Measurements from ENCODE around the gene SCO2.

SCO2 gene

DNA sequence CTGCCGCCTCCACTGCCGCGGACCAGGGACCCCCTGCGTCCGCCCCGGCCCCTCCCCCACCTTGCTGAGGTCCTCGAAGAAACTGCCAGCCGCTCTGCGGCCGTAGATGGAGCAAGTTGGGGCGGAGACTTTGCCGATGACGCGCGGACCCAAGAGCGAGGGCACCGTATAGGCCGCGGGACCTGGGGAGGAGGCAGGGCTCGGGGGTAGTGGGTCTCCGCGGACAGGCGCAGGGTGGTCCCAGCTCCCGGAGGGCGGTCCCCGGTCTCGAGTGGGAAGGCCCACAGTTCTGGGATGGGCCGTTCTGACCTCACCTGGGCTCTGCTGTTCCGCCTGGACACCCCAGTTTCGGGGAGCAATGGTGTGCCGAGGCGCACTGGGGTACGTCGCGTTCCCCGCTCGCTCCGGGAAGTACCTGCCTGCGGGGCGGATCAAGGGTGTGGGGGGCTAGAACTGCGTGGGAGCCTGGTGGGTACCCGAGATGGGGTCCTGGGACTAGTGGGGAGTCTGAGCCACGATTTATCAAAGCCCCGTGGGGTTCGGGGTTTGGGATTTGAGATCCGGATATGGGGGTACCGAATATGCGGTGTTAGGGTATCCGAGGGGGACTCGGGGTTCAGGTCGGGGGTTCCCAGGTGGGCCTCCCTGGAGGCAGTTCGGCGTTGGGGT, 5.6 kb upstream of the SCO2 start:
- no peaks in the 10 kb centered on the region for H3K36me3 ChIP-seq (ENCODE audit: insufficient read depth, insufficient read length, low read length)
- TF ChIP-seq ZNF274 (IDR thresholded peaks at IDR 0.05; ENCODE audit: low read depth, low read length) (no peak), YY1 (IDR thresholded peaks at IDR 0.05; ENCODE audit: insufficient read depth, insufficient read length) (no peak), SUZ12 (IDR thresholded peaks at IDR 0.05; ENCODE audit: extremely low read depth, insufficient read depth, insufficient read length) (no peak)
- peak overlapping the region; percentile 49 for H3K4me3 ChIP-seq (ENCODE audit: insufficient read length, low read depth)
- no peak for DNase-seq (ENCODE audit: low read depth, low spot score)
- no peaks in the 10 kb centered on the region for H3K9me3 ChIP-seq (ENCODE audit: insufficient read depth, low read length)
- H3K9ac ChIP-seq (ENCODE audit: insufficient read length, low read depth) = peak overlapping the region; percentile 86
- H3K27me3 ChIP-seq (ENCODE audit: insufficient read depth, insufficient read length) = no peaks in the 10 kb centered on the region
- peaks cover 4% of the 10 kb centered on the region for H3K4me1 ChIP-seq (ENCODE audit: insufficient read depth, insufficient read length)

DNA sequence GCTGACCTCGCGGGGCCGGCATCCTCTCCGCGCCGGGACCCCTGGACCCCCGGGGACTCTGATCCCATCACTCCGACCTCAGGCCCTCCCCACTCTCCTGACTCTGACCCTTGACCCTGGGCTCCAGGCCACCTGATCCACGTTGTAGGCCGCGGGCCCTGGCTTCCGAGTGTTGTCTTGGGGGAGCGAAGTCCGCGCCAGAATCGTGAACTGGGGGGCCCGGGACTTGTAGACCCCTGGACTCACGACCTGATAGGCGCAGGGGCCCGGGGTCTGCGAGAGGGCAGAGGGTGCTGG, 5.1 kb upstream of the SCO2 start:
- Histone ChIP-seq H3K36me3 (ENCODE audit: insufficient read depth, insufficient read length, low read length) (no peaks in the 10 kb centered on the region), H3K9ac (ENCODE audit: insufficient read length, low read depth) (peak overlapping the region; percentile 86), H3K27me3 (ENCODE audit: insufficient read depth, insufficient read length) (no peaks in the 10 kb centered on the region), H3K9me3 (ENCODE audit: insufficient read depth, low read length) (no peaks in the 10 kb centered on the region), H3K4me3 (ENCODE audit: insufficient read length, low read depth) (peak overlapping the region; percentile 49), H3K4me1 (ENCODE audit: insufficient read depth, insufficient read length) (peaks cover 4% of the 10 kb centered on the region)
- TF ChIP-seq YY1 (IDR thresholded peaks at IDR 0.05; ENCODE audit: insufficient read depth, insufficient read length) (no peak), ZNF274 (IDR thresholded peaks at IDR 0.05; ENCODE audit: low read depth, low read length) (no peak), SUZ12 (IDR thresholded peaks at IDR 0.05; ENCODE audit: extremely low read depth, insufficient read depth, insufficient read length) (no peak)
- DNase-seq (ENCODE audit: low read depth, low spot score) = no peak

DNA sequence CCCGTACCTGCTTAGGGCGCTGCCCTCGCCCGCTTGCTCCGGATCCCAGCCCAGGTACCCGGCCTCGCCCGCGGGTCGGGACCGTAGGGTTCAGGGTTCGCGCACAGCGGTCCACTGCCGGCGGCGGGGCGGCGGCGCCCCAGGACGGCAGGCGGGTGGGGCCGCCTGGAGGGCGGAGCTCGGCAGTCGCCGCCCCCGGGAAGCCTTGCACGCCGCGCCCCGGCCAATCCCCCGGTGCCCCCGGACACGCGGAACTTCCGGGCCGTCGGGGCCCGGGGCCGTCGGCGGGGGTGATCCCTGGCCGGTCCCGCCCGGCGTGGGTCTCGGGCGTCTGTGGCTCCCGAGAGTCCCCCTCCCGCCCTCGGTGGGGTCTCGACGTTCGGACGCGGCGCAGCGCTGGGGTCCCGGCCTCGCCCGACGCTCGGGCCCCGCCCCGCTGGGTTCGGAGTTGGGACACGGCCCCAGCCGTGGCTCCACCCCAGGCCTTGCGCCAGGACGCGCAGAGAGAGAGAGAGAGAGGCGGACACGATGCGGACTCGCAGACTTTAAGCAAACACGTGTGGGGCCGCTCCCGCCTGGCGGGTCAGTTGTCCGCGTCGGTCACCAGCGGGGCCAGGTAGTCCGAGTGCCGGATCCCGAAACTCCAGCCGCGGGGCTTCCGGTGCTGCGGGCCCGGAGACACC, 4.6 kb upstream of the SCO2 start, which contains the start of gene TYMP:
Gene TYMP, minus strand, starts transcription at position 116 of the 683 bp plus-strand sequence. CDS start 303 bp downstream, outside the sequence.
- H3K4me1 ChIP-seq (ENCODE audit: insufficient read depth, insufficient read length) = peaks cover 4% of the 10 kb centered on the region

DNA sequence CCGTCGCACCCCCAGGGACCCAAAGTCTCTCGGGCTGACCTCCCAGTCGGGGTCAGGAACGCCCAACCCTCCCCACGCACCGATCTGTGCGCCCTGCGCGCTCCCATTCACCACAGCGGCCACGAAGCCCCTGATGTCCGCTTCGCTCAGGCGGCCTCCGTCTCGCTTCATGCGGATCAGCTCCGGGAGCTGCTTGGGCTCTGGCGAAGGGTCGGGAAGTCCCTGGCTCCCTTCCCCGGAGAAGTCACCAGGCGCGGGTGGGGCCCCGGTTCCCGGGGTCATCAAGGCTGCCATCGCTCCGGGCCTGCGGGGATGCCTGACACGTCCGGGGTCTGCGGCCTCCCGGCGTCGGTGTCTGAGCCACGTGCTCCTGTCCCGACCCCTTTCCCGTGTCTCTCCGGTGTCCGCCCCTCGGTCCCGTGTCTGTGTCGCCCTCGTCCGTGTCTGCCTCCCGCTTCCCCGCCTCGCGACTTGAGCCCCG, 4.1 kb upstream of the SCO2 start:
- TF ChIP-seq ZNF274 (IDR thresholded peaks at IDR 0.05; ENCODE audit: low read depth, low read length) (no peak), SUZ12 (IDR thresholded peaks at IDR 0.05; ENCODE audit: extremely low read depth, insufficient read depth, insufficient read length) (no peak), YY1 (IDR thresholded peaks at IDR 0.05; ENCODE audit: insufficient read depth, insufficient read length) (no peak)
- Histone ChIP-seq H3K9ac (ENCODE audit: insufficient read length, low read depth) (no peak overlapping the region), H3K4me1 (ENCODE audit: insufficient read depth, insufficient read length) (peaks cover 6% of the 10 kb centered on the region), H3K36me3 (ENCODE audit: insufficient read depth, insufficient read length, low read length) (peaks cover 2% of the 10 kb centered on the region), H3K9me3 (ENCODE audit: insufficient read depth, low read length) (no peaks in the 10 kb centered on the region), H3K27me3 (ENCODE audit: insufficient read depth, insufficient read length) (no peaks in the 10 kb centered on the region), H3K4me3 (ENCODE audit: insufficient read length, low read depth) (peak overlapping the region; percentile 4)
- DNase-seq (ENCODE audit: low read depth, low spot score) = no peak

More for the DNA sequence above, 4.6 kb upstream of the SCO2 start, which contains the start of gene TYMP:
- no peaks in the 10 kb centered on the region for H3K9me3 ChIP-seq (ENCODE audit: insufficient read depth, low read length)
- no peak for TF ChIP-seq ZNF274 (IDR thresholded peaks at IDR 0.05; ENCODE audit: low read depth, low read length)
- no peak for TF ChIP-seq SUZ12 (IDR thresholded peaks at IDR 0.05; ENCODE audit: extremely low read depth, insufficient read depth, insufficient read length)
- no peaks in the 10 kb centered on the region for H3K27me3 ChIP-seq (ENCODE audit: insufficient read depth, insufficient read length)
- peak within 1 kb of the TSS; percentile 86 for H3K9ac ChIP-seq (ENCODE audit: insufficient read length, low read depth)
- no peak for DNase-seq (ENCODE audit: low read depth, low spot score)
- no peaks in the 10 kb centered on the region for H3K36me3 ChIP-seq (ENCODE audit: insufficient read depth, insufficient read length, low read length)
- H3K4me3 ChIP-seq (ENCODE audit: insufficient read length, low read depth) = peak within 1 kb of the TSS; percentile 49

DNA sequence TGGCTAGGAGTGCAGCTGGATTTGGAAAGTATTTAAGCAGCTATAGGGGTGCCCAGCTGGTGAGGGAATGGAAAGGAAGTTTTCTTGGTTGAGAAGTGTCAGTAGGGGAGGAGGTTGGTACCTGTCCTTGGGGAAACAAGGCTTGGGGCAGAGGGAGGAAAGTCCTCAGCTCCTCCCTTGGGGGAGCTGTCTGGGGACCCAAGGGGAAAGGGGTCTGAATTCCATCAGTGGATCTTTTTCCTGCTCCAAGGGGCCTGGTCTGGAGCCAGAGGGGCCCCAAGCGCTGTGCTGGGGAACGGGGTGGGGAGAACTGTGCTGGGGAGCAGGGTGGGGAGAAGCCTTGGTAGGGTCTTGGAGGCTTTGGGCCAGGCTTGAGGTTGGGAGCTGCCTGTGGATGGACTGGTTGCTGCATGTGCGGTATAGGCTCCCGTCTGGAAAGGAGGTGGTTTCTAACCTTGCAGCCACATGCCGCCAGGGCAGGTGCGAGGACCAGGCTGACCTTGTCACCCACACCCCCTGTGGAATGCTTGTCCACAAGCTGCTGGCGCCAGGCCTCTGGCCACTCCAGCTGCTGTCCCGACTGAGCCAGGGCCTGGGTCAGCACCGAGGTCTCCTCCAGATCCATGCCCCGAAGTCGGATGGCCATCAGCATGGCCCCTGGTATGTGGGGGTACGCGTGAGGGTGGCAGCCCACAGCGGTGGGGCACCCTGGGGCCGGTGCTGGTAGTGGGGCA, 3.5 kb upstream of the SCO2 start:
- H3K9me3 ChIP-seq (ENCODE audit: insufficient read depth, low read length) = no peaks in the 10 kb centered on the region
- H3K4me1 ChIP-seq (ENCODE audit: insufficient read depth, insufficient read length) = peaks cover 9% of the 10 kb centered on the region
- no peak for DNase-seq (ENCODE audit: low read depth, low spot score)
- no peak for TF ChIP-seq SUZ12 (IDR thresholded peaks at IDR 0.05; ENCODE audit: extremely low read depth, insufficient read depth, insufficient read length)
- no peak for TF ChIP-seq ZNF274 (IDR thresholded peaks at IDR 0.05; ENCODE audit: low read depth, low read length)
- TF ChIP-seq YY1 (IDR thresholded peaks at IDR 0.05; ENCODE audit: insufficient read depth, insufficient read length) = no peak
- H3K36me3 ChIP-seq (ENCODE audit: insufficient read depth, insufficient read length, low read length) = peaks cover 8% of the 10 kb centered on the region
- no peaks in the 10 kb centered on the region for H3K27me3 ChIP-seq (ENCODE audit: insufficient read depth, insufficient read length)
- H3K9ac ChIP-seq (ENCODE audit: insufficient read length, low read depth) = no peak overlapping the region
- no peak overlapping the region for H3K4me3 ChIP-seq (ENCODE audit: insufficient read length, low read depth)

DNA sequence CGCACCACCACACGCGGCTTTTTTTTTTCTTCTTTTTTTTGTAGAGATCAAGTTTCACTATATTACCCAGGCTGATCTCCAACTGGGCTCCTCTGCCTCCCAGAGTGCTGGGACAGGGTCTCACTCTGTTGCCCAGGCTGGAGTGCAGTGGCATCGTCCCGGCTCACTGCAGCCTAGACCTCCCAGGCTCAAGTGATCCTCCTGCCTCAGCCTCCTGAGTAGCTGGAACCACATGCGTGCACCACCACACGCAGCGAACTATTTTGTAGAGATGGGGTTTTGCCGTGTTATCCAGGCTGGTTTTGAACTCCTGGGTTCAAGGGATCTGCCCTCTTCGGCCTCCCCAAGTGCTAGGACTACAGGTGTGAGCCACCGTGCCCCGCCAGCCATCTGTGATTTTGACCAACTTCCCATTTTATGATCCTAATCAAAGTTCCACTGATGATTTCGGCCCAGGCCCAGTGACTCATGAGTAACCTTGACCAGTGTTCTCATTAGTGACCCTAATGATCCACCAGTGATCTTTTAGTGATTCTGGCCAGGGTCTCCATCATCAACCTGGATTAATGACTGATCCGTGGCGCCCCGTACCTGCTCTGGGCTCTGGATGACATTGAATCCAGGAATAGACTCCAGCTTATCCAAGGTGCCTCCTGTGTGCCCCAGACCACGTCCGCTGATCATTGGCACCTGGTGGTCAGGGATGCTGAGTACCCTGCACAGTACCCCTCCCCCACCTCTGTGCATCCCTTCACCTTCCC, 2.7 kb upstream of the SCO2 start:
- peaks cover 16% of the 10 kb centered on the region for H3K36me3 ChIP-seq (ENCODE audit: insufficient read depth, insufficient read length, low read length)
- TF ChIP-seq YY1 (IDR thresholded peaks at IDR 0.05; ENCODE audit: insufficient read depth, insufficient read length) (no peak), SUZ12 (IDR thresholded peaks at IDR 0.05; ENCODE audit: extremely low read depth, insufficient read depth, insufficient read length) (no peak), ZNF274 (IDR thresholded peaks at IDR 0.05; ENCODE audit: low read depth, low read length) (no peak)
- no peaks in the 10 kb centered on the region for H3K9me3 ChIP-seq (ENCODE audit: insufficient read depth, low read length)
- no peaks in the 10 kb centered on the region for H3K27me3 ChIP-seq (ENCODE audit: insufficient read depth, insufficient read length)
- no peak overlapping the region for H3K9ac ChIP-seq (ENCODE audit: insufficient read length, low read depth)
- no peak overlapping the region for H3K4me3 ChIP-seq (ENCODE audit: insufficient read length, low read depth)
- H3K4me1 ChIP-seq (ENCODE audit: insufficient read depth, insufficient read length) = peaks cover 9% of the 10 kb centered on the region
- DNase-seq (ENCODE audit: low read depth, low spot score) = no peak

Measured in NT2/D1 (cell line).